ENCODE data around the gene ST3GAL3.

The ST3GAL3 gene

GRCh38 chr1:43878854-43879253, 171.5 kb downstream of the ST3GAL3 start:
- DNase-seq (ENCODE audit: low read depth in 3 of 3) = no peak

- no peak for DNase-seq (ENCODE audit: low read depth in 3 of 3)
These were observed 172.1 kb downstream of the ST3GAL3 start for GRCh38 chr1:43879414-43879813.

- no peak for DNase-seq (ENCODE audit: low read depth in 3 of 3)
These were observed 172.7 kb downstream of the ST3GAL3 start for GRCh38 chr1:43879996-43880395.

- no peak for DNase-seq (ENCODE audit: low read depth in 3 of 3)
These were observed 173.3 kb downstream of the ST3GAL3 start for GRCh38 chr1:43880604-43881003.

GRCh38 chr1:43881415-43881814, 174.1 kb downstream of the ST3GAL3 start:
- DNase-seq (ENCODE audit: low read depth in 3 of 3) = no peak

GRCh38 chr1:43882763-43883162, 175.4 kb downstream of the ST3GAL3 start:
- DNase-seq (ENCODE audit: low read depth in 3 of 3) = no peak

GRCh38 chr1:43883321-43883720, 176.0 kb downstream of the ST3GAL3 start:
- no peak for DNase-seq (ENCODE audit: low read depth in 3 of 3)

- DNase-seq (ENCODE audit: low read depth in 3 of 3) = no peak
These were observed 178.0 kb downstream of the ST3GAL3 start for GRCh38 chr1:43885279-43885801.

GRCh38 chr1:43887748-43888147, 180.4 kb downstream of the ST3GAL3 start:
- no peak for DNase-seq (ENCODE audit: low read depth in 3 of 3)

- no peak for DNase-seq (ENCODE audit: low read depth in 3 of 3)
These were observed 183.5 kb downstream of the ST3GAL3 start for GRCh38 chr1:43890815-43891214.

GRCh38 chr1:43893006-43893405, 185.7 kb downstream of the ST3GAL3 start:
- no peak for DNase-seq (ENCODE audit: low read depth in 3 of 3)

GRCh38 chr1:43898981-43899380, 191.6 kb downstream of the ST3GAL3 start:
- no peak for DNase-seq (ENCODE audit: low read depth in 3 of 3)

- DNase-seq (ENCODE audit: low read depth in 3 of 3) = no peak
These were observed 193.1 kb downstream of the ST3GAL3 start for GRCh38 chr1:43900386-43900785.

GRCh38 chr1:43901196-43901961, 194.0 kb downstream of the ST3GAL3 start:
- DNase-seq (ENCODE audit: low read depth in 3 of 3) = no peak

GRCh38 chr1:43902058-43902831, 194.9 kb downstream of the ST3GAL3 start:
- no peak for DNase-seq (ENCODE audit: low read depth in 3 of 3)

GRCh38 chr1:43904660-43905551, 197.6 kb downstream of the ST3GAL3 start:
- no peak for DNase-seq (ENCODE audit: low read depth in 3 of 3)

GRCh38 chr1:43908226-43908625, 200.9 kb downstream of the ST3GAL3 start:
- DNase-seq (ENCODE audit: low read depth in 3 of 3) = no peak

- DNase-seq (ENCODE audit: low read depth in 3 of 3) = no peak
These were observed 201.5 kb downstream of the ST3GAL3 start for GRCh38 chr1:43908858-43909257.

- no peak for DNase-seq (ENCODE audit: low read depth in 3 of 3)
These were observed 203.0 kb downstream of the ST3GAL3 start for GRCh38 chr1:43910343-43910742.

- no peak for DNase-seq (ENCODE audit: low read depth in 3 of 3)
These were observed 205.3 kb downstream of the ST3GAL3 start for GRCh38 chr1:43912607-43913006.

GRCh38 chr1:43913051-43913501, 205.7 kb downstream of the ST3GAL3 start:
- no peak for DNase-seq (ENCODE audit: low read depth in 3 of 3)

Data from stimulated activated CD4-positive, alpha-beta T cell treated with anti-CD3 and anti-CD28 coated beads, TNF-alpha, amount 100 ng/mL, for 24 hours (primary cell).